HFF-Myc (cell line): ENCODE data around the gene CTBS.

Experiments
- DNase-seq: peaks from one replicate; pipeline ENCODE4 v3.0.0-alpha.2; 2011; ENCODE audit warnings: low read depth; ENCODE audit errors: extremely low read depth
- H3K4me3 ChIP-seq: replicated peaks from 2 replicates; pipeline ENCODE4 v1.5.1; 2011; ENCODE audit warnings: low read depth, mild to moderate bottlenecking, control low read depth, low read length
- TF ChIP-seq, protein P1 (sequence below): IDR thresholded peaks from 2 replicates; pipeline ENCODE4 v1.5.1; 2012; ENCODE audit warnings: mild to moderate bottlenecking, low read depth, low read length, control low read depth; ENCODE audit errors: missing control alignments

The CTBS gene

DNA sequence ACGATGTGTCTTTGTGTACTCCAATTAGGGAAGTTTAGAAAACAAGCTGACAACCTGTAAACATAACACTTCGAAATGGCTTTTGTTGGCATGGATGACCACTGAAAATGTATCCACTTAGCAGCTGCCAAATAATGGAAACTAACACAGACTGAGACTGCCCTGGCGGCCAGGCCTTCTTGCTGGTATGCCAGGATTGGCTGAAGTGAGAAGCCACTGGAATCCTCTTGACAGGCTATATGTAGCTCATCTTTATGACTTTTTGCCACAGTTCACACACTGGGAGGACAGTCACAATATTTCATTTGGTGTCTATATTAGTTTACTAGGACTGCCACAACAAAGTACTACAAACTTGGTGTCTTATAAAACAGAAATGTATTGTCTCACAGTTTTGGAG is 12.9 kb upstream of the CTBS start:
- TF ChIP-seq, protein P1, sequence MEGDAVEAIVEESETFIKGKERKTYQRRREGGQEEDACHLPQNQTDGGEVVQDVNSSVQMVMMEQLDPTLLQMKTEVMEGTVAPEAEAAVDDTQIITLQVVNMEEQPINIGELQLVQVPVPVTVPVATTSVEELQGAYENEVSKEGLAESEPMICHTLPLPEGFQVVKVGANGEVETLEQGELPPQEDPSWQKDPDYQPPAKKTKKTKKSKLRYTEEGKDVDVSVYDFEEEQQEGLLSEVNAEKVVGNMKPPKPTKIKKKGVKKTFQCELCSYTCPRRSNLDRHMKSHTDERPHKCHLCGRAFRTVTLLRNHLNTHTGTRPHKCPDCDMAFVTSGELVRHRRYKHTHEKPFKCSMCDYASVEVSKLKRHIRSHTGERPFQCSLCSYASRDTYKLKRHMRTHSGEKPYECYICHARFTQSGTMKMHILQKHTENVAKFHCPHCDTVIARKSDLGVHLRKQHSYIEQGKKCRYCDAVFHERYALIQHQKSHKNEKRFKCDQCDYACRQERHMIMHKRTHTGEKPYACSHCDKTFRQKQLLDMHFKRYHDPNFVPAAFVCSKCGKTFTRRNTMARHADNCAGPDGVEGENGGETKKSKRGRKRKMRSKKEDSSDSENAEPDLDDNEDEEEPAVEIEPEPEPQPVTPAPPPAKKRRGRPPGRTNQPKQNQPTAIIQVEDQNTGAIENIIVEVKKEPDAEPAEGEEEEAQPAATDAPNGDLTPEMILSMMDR: no peak
- DNase-seq: no peak
- H3K4me3 ChIP-seq: no peak overlapping the region

DNA sequence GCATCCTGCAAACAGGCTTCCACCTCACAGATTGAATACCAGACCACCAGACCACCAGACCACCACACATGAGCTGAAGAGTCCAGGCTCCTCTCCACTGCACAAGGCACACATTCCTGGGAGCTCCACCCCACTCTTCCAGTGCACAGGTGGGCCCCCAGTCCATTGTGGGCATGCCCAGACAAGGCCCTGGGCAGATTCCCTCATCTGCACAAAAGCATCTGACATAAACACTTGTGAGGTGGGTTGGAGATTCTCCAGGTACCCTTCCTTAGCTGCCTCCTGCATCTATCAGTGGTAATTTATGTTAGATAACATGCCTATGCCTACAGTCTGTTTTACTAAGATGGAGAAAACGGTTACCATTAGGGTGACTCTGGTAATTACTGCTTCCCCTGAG is 11.6 kb upstream of the CTBS start:
- H3K4me3 ChIP-seq: no peak overlapping the region
- no peak for DNase-seq
- TF ChIP-seq, protein P1: no peak

DNA sequence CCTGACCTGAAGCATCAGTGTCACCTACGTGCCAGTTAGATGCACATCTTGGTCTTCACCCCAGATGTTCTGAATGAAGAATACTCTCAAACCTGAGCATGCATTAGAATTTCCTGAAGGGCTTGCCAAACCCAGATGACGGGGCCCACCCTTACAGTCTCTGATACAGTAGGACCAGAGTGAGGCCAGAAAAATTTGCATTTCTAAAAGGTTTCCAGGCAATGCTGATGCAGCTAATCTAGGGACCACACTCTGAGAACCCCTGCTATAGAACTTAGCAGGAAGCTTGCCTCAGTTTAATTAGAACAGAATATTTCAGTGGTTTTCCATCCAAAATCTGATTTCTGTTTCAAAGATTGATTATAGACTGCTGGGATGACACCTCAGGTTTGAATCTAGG is 9.9 kb upstream of the CTBS start:
- no peak overlapping the region for H3K4me3 ChIP-seq
- TF ChIP-seq, protein P1: no peak
- DNase-seq: no peak

DNA sequence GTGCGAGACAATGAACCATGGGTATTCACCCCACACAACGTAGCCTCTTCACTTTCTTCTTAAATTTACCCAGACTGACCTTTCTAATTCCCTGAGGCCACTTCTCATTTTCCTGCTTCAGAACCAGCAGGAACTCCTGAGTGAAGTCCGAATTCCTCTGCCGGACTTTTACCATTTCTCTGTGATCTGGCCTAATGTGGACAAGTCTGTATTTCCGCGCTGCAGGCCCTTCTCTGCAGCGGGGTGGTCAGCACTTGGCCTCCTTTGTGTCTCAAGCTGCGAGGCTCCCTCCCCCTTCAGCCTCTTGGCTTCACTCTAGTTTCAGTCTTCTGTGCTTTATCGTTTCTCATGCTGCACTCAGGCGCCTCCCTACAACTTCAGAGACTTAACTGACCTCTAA is 9.4 kb upstream of the CTBS start:
- DNase-seq: no peak
- no peak overlapping the region for H3K4me3 ChIP-seq
- TF ChIP-seq, protein P1: no peak

DNA sequence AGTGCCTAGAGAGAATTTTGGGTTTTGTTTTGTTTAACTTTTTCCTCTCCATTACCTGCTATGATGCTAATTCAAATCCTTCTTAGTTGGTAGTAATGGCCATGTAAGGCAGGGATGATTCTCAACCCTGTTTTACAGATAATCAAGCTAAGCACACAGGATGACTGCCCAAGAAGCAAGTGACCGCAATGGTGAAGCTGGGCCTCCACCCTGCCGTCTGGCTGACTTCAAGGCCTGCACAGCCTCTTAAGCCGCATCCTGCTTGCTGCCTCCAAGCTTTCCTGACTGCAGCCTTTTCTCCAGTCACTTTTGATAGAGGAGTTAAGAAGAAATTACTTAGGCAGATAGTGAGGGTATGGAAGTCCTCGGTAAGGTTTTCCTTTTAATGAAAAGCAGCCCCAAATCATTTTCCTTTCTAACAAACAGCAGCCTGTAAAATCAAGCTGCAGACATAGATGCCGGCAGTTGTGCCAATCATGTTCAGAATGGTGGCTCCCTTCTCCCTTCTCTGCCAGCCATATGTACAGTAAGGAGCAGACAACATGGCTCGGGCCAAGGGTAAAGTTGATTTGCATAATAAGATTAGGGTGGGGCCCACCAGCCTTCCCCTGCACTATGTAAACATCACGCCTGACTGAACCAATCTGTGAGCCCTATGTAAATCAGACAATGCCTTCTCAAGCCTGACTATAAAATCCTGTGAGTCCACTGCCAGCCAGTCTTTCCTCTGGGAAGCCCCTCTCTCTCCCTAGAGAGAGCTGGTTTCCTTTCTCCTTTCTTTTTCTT is 8.8 kb upstream of the CTBS start:
- DNase-seq: peak; percentile 44
- no peak overlapping the region for H3K4me3 ChIP-seq
- TF ChIP-seq, protein P1: no peak

DNA sequence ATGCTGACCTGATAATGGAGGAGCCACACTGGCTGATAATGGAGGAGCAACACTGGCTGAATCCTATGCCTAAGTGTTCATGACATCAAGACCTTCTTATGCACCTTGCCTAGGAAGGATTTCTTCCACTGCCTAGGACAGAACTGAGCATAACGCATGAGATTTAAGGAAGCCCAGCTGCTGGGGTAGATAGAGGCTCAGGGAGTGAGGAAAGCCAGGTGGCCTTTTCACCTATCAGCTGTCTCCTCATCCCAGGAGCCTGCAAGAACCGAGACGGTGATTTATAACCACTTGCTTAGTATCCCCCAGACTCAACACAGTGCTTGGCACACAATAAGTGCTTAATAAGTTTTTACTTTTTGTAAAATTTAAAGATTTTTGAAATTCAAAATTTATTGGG is 7.4 kb upstream of the CTBS start:
- DNase-seq: no peak

More for the DNA sequence above, 7.4 kb upstream of the CTBS start:
- no peak overlapping the region for H3K4me3 ChIP-seq
- TF ChIP-seq, protein P1: no peak
